HepG2 (cell line): Measurements from ENCODE around the gene ZMYND8. TPM values are rescaled to one million over a fixed set of nuclear protein-coding genes. Genes with fewer than 3 reads are reported as not detected.
A peak's percentile ranks its signal among the peaks of the same experiment; 100 is the strongest.

Experiments used
- ATAC-seq: fragments of 200-7000 bp; cut with Tn5 transposase; 3 replicates; pipeline ENCODE4 v1.9.1; 2020; ENCODE audit warnings: mild to moderate bottlenecking, moderate library complexity
- BruUV-seq: library from RNA; stranded (reverse); fragments of 400-500 nt; replicated peaks from 2 replicates; lab custom pipeline; 2021; lab: Mats Ljungman, UMichigan
- CTCF ChIA-PET: fragments of 300-600 bp; formaldehyde crosslinking; extraction: SDS; loops from one replicate; lab custom pipeline; 2021; ENCODE audit warnings: low total read pairs, inconsistent platforms, low intra/inter-chr PET ratio; lab: Yijun Ruan, JAX
- POLR2A ChIA-PET: fragments of 350-600 bp; sonication (Branson Sonifier 250); formaldehyde crosslinking; loops from one replicate; lab custom pipeline; 2020; ENCODE audit warnings: antibody characterized with exemption, inconsistent platforms; lab: Yijun Ruan, JAX
- DNase-seq: peaks from one replicate; pipeline ENCODE4 v3.0.0-alpha.2; 2015; ENCODE audit warnings: low spot score
- FAIRE-seq: peaks from 3 replicates; lab custom pipeline; 2011; peaks lifted over from hg19 to GRCh38; lab: Jason Lieb, UNC
- H2AFZ ChIP-seq: one replicate; pipeline ENCODE4 v1.6.1; 2011; ENCODE audit warnings: low read length, inconsistent platforms
- H3K27ac ChIP-seq: fragments of 300-600 bp; 3 replicates; pipeline ENCODE4 v1.8.0; 2011; ENCODE audit warnings: mixed run types, mild to moderate bottlenecking, mixed read lengths, low read length, inconsistent platforms; ENCODE audit not compliant: insufficient read depth; ENCODE audit errors: extremely low read length
- H3K27me3 ChIP-seq, 2 experiments: fragments of 200-600 bp in 1 of 2; 2 replicates in 1 of 2; 3 replicates in 1 of 2; pipeline versions ENCODE4 v1.6.0 to v1.8.0; 2011; ENCODE audit warnings: low read length in 2 of 2, mild to moderate bottlenecking in 2 of 2, moderate library complexity in 2 of 2, inconsistent platforms in 1 of 2; ENCODE audit not compliant: insufficient read depth in 2 of 2, control insufficient read depth in 1 of 2
- H3K36me3 ChIP-seq, 2 experiments: fragments of 200-600 bp in 1 of 2; replicated peaks in 1 of 2; 2 replicates in 1 of 2; 3 replicates in 1 of 2; pipeline versions ENCODE4 v1.5.1 to v1.8.0; 2011; ENCODE audit warnings: low read length in 2 of 2, inconsistent platforms in 1 of 2; ENCODE audit not compliant: insufficient read depth in 2 of 2, control insufficient read depth in 1 of 2
- H3K4me1 ChIP-seq: 2 replicates; pipeline ENCODE4 v1.5.1; 2012; ENCODE audit warnings: low read length, inconsistent platforms; ENCODE audit not compliant: insufficient read depth
- H3K4me2 ChIP-seq: 2 replicates; pipeline ENCODE4 v1.6.0; 2011; ENCODE audit warnings: low read depth, low read length, inconsistent platforms
- H3K4me3 ChIP-seq, 3 experiments: fragments of 200-600 bp in 1 of 3; sonication (generic), shearing (Covaris generic) in 1 of 3; replicated peaks in 1 of 3; 2 replicates each; pipeline ENCODE4 v1.5.1; 2011 to 2016; ENCODE audit warnings: low read length in 3 of 3, inconsistent platforms in 2 of 3, low read depth in 2 of 3, mild to moderate bottlenecking in 2 of 3, control low read depth in 1 of 3, mixed read lengths in 1 of 3; ENCODE audit not compliant: insufficient read depth in 1 of 3
- H3K79me2 ChIP-seq: one replicate; pipeline ENCODE4 v1.6.1; 2011; ENCODE audit warnings: low read length, inconsistent platforms; ENCODE audit not compliant: insufficient read depth
- H3K9ac ChIP-seq: 2 replicates; pipeline ENCODE4 v1.6.0; 2011; ENCODE audit warnings: mild to moderate bottlenecking, low read depth, low read length, inconsistent platforms; ENCODE audit not compliant: insufficient read depth
- H3K9me3 ChIP-seq: 2 replicates; pipeline ENCODE4 v1.5.1; 2012; ENCODE audit warnings: mild to moderate bottlenecking, low read length
- H4K20me1 ChIP-seq: 2 replicates; pipeline ENCODE4 v1.6.0; 2011; ENCODE audit warnings: inconsistent platforms, mild to moderate bottlenecking, low read length, moderate library complexity; ENCODE audit not compliant: insufficient read depth
- MAFF ChIP-seq: IDR thresholded peaks from 2 replicates; pipeline ENCODE4 v1.6.1; 2011; ENCODE audit warnings: low read depth, low read length, improper control_type of control experiment
- MAFK ChIP-seq, 2 experiments: IDR thresholded peaks in 1 of 2; conservative IDR thresholded peaks in 1 of 2; 2 replicates each; pipeline ENCODE4 v1.6.1; 2011; ENCODE audit warnings: improper control_type of control experiment in 2 of 2, low read length in 2 of 2
- MXI1 ChIP-seq: IDR thresholded peaks from 3 replicates; pipeline ENCODE4 v1.6.1; 2012; ENCODE audit warnings: low read depth, low read length, inconsistent platforms, borderline replicate concordance
- POLR2AphosphoS5 ChIP-seq: IDR thresholded peaks from 2 replicates; pipeline ENCODE4 v1.6.1; 2012; ENCODE audit warnings: low read depth, low read length
- TFE3 ChIP-seq: IDR thresholded peaks from 2 replicates; pipeline ENCODE4 v1.6.1; 2016
- ZSCAN21 ChIP-seq: sonication (generic); formaldehyde crosslinking; IDR thresholded peaks from 2 replicates; pipeline ENCODE4 v1.8.0; 2022; ENCODE audit warnings: mild to moderate bottlenecking, missing genetic modification reagents, moderate library complexity, borderline replicate concordance
- WGBS: methylation state at CpG from one replicate; pipeline ENCODE4 v1.1.6; 2017; ENCODE audit warnings: low lambda C conversion rate; 5-methylcytosine and 5-hydroxymethylcytosine counted together
- in situ Hi-C: cut with HindIII; loops from 2 replicates; pipeline ENCODE4 v1.10.0; 2017; ENCODE audit warnings: low pct_unique_long_range_greater_than_20kb; ENCODE audit not compliant: extremely low pct_ligation_motif_present
- intact Hi-C: fragments of 100-400 bp; cut with micrococcal nuclease; formaldehyde crosslinking; loops from one replicate; pipeline ENCODE4 v1.10.0; 2022; ENCODE audit not compliant: unreplicated experiment
- polyA plus RNA-seq, 8 experiments: library from polyadenylated mRNA; depleted of rRNA in 3 of 8; stranded (reverse) in 7 of 8; unstranded in 1 of 8; fragments of >200 nt; fragmentation: Illumina TruSeq in 4 of 8; extraction: Trizol in 4 of 8; gene quantifications; 2 replicates each; pipeline versions ENCODE4 v1.2.1 to v1.2.3, GENCODE V29; 2011 to 2016; ENCODE audit warnings: low read depth in 4 of 8, missing spikeins in 1 of 8, mixed read lengths in 1 of 8; ENCODE audit not compliant: insufficient read depth in 1 of 8
- total RNA-seq, 5 experiments: library from RNA; depleted of rRNA; stranded (reverse); fragments of >200 nt; fragmentation: Illumina TruSeq; extraction: Trizol; gene quantifications; 2 replicates each; pipeline ENCODE4 v1.2.3, GENCODE V29; 2016; ENCODE audit warnings: low read depth in 1 of 5
- TF ChIP-seq, protein P1 (sequence below): sonication (generic); formaldehyde crosslinking; IDR thresholded peaks from 2 replicates; pipeline ENCODE4 v1.4.0; 2020; ENCODE audit warnings: missing genetic modification reagents

ZMYND8 gene
- total and polyA plus RNA-seq, 2 of the 13 experiments (the other 11 are each of a cell fraction or from before 2014, with no cell fraction given): 53.9 to 84.7 TPM

- in situ Hi-C loops: no loop called here
- POLR2A ChIA-PET: no interaction called here
- H3K9me3 ChIP-seq: no peaks in the 10 kb centered on the region
These were observed 143.8 kb downstream of the ZMYND8 start for GRCh38 chr20:47212606-47213207.

GRCh38 chr20:47211036-47211435 is 145.5 kb downstream of the ZMYND8 start:
- no TSS peak for BruUV-seq
- 96% methylated on average over 7 of the region's 7 CpGs for WGBS
- in situ Hi-C loops (no loop called here), intact Hi-C loops (no loop called here)
- TF ChIP-seq POLR2AphosphoS5 (peak; percentile 28; the same call in 1 of the 2 replicates), TFE3 (CRISPR knock-in tag) (no peak), ZSCAN21 (CRISPR knock-in tag) (0 out of 2 replicates have a peak, but pooled peaks have one; percentile 39)
- TF ChIP-seq, all 625 proteins: peak for 2
- H4K20me1 ChIP-seq: peaks cover 33% of the 10 kb centered on the region; the same call in 1 of the 2 replicates
- peaks cover 2% of the 10 kb centered on the region for H3K79me2 ChIP-seq
- H3K9me3 ChIP-seq: no peaks in the 10 kb centered on the region
- ATAC-seq (no peak), DNase-seq (no peak), FAIRE-seq (no peak)
- no peak overlapping the region for H2AFZ ChIP-seq
- peaks cover 6% of the 10 kb centered on the region for H3K4me1 ChIP-seq
- ChIA-PET POLR2A (no interaction called here), CTCF (no interaction called here)
- peaks cover 66 to 79% of the 10 kb centered on the region in 2 experiments for H3K36me3 ChIP-seq
- no peak overlapping the region for H3K4me2 ChIP-seq
- H3K9ac ChIP-seq: no peak overlapping the region
- H3K4me3 ChIP-seq: no peak overlapping the region
- no peak overlapping the region for H3K27ac ChIP-seq
- H3K27me3 ChIP-seq: no peaks in the 10 kb centered on the region; a peak in 1 of 5 replicates

More at GRCh38 chr20:47212606-47213207, 143.8 kb downstream of the ZMYND8 start:
- TF ChIP-seq, protein P1, sequence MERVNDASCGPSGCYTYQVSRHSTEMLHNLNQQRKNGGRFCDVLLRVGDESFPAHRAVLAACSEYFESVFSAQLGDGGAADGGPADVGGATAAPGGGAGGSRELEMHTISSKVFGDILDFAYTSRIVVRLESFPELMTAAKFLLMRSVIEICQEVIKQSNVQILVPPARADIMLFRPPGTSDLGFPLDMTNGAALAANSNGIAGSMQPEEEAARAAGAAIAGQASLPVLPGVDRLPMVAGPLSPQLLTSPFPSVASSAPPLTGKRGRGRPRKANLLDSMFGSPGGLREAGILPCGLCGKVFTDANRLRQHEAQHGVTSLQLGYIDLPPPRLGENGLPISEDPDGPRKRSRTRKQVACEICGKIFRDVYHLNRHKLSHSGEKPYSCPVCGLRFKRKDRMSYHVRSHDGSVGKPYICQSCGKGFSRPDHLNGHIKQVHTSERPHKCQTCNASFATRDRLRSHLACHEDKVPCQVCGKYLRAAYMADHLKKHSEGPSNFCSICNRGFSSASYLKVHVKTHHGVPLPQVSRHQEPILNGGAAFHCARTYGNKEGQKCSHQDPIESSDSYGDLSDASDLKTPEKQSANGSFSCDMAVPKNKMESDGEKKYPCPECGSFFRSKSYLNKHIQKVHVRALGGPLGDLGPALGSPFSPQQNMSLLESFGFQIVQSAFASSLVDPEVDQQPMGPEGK (CRISPR knock-in tag): no peak
- TF ChIP-seq MAFF (peak; percentile 52; the same call in 1 of the 2 replicates), MXI1 (no peak), MAFK (conservative IDR thresholded peaks at IDR 0.05 in 1 of 2, IDR thresholded peaks at IDR 0.05 in 1 of 2; ENCODE audit: low read length in 2 of 2) (peak; percentile 37 to 65; a peak in 3 of 4 replicates)
- FAIRE-seq: no peak
- Histone ChIP-seq H3K4me1 (no peaks in the 10 kb centered on the region), H4K20me1 (peaks cover 33% of the 10 kb centered on the region; the same call in 1 of the 2 replicates), H3K27ac (no peak overlapping the region), H3K79me2 (peaks cover 2% of the 10 kb centered on the region), H3K4me2 (no peak overlapping the region), H3K4me3 (no peak overlapping the region), H3K27me3 (no peaks in the 10 kb centered on the region; a peak in 1 of 5 replicates), H3K9ac (no peak overlapping the region), H3K36me3 (peaks cover 76 to 93% of the 10 kb centered on the region in 2 experiments), H2AFZ (no peak overlapping the region)
- no peak for DNase-seq
- intact Hi-C loops: no loop called here
- ATAC-seq: no peak
- WGBS: 97% methylated on average over 9 of the region's 9 CpGs
- BruUV-seq: no TSS peak
- CTCF ChIA-PET: no interaction called here
